Measurements from ENCODE around the gene PRKCH. TPM values are rescaled to one million over a fixed set of nuclear protein-coding genes. Genes with fewer than 3 reads are reported as not detected.

PRKCH gene
- total RNA-seq, 1 donor from 2014 or later: 18.4 TPM

DNA sequence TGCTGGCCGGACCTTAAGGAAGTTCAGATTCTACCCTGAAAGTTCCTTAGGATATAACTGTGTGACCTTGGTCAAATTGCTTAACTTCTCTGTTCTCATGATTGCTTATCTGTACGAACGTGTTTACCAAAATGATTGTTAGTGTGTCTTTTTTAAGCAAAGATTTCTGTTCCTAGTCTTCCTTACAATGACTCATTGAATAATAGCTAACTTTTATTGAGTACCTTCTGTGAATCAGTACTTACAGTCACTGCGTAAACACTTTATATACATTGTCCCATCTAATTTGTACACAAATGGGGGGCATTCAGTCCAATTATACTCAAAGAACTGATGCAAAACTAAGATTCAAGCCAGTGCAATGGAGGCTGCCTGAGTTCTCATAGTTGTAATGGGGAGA lies 36.0 kb upstream of the PRKCH start:
- Histone ChIP-seq H3K27ac (replicated peaks) (no peak overlapping the region), H3K27me3 (ENCODE audit: low read depth) (peaks cover 13% of the 10 kb centered on the region), H3K4me1 (peaks cover 20% of the 10 kb centered on the region), H3K9me3 (replicated peaks) (no peaks in the 10 kb centered on the region), H3K36me3 (no peaks in the 10 kb centered on the region), H3K4me3 (no peak overlapping the region)
- TF ChIP-seq, protein P1, sequence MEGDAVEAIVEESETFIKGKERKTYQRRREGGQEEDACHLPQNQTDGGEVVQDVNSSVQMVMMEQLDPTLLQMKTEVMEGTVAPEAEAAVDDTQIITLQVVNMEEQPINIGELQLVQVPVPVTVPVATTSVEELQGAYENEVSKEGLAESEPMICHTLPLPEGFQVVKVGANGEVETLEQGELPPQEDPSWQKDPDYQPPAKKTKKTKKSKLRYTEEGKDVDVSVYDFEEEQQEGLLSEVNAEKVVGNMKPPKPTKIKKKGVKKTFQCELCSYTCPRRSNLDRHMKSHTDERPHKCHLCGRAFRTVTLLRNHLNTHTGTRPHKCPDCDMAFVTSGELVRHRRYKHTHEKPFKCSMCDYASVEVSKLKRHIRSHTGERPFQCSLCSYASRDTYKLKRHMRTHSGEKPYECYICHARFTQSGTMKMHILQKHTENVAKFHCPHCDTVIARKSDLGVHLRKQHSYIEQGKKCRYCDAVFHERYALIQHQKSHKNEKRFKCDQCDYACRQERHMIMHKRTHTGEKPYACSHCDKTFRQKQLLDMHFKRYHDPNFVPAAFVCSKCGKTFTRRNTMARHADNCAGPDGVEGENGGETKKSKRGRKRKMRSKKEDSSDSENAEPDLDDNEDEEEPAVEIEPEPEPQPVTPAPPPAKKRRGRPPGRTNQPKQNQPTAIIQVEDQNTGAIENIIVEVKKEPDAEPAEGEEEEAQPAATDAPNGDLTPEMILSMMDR (IDR thresholded peaks at IDR 0.05; ENCODE audit: borderline replicate concordance): no peak
- DNase-seq: no peak
- intact Hi-C loops (cut with micrococcal nuclease): no loop called here

- intact Hi-C loops (cut with micrococcal nuclease): no loop called here
- no peaks in the 10 kb centered on the region for H3K36me3 ChIP-seq
- no peak overlapping the region for H3K27ac ChIP-seq (replicated peaks)
- no peak for DNase-seq
- no peak overlapping the region for H3K4me3 ChIP-seq
- TF ChIP-seq, protein P1 (IDR thresholded peaks at IDR 0.05; ENCODE audit: borderline replicate concordance): no peak
- peaks cover 7% of the 10 kb centered on the region for H3K4me1 ChIP-seq
- H3K27me3 ChIP-seq (ENCODE audit: low read depth): no peaks in the 10 kb centered on the region
- no peaks in the 10 kb centered on the region for H3K9me3 ChIP-seq (replicated peaks)
These were observed 34.2 kb upstream of the PRKCH start for GRCh38 chr14:61287196-61287595.

GRCh38 chr14:61288228-61288627 lies 33.2 kb upstream of the PRKCH start:
- intact Hi-C loops (cut with micrococcal nuclease): no loop called here
- TF ChIP-seq, protein P1 (IDR thresholded peaks at IDR 0.05; ENCODE audit: borderline replicate concordance): no peak
- H3K4me1 ChIP-seq: peaks cover 7% of the 10 kb centered on the region
- no peaks in the 10 kb centered on the region for H3K36me3 ChIP-seq
- H3K27ac ChIP-seq (replicated peaks): no peak overlapping the region
- no peaks in the 10 kb centered on the region for H3K27me3 ChIP-seq (ENCODE audit: low read depth)
- DNase-seq: no peak
- H3K4me3 ChIP-seq: no peak overlapping the region
- no peaks in the 10 kb centered on the region for H3K9me3 ChIP-seq (replicated peaks)

GRCh38 chr14:61288720-61289119 lies 32.7 kb upstream of the PRKCH start:
- H3K4me1 ChIP-seq: peaks cover 7% of the 10 kb centered on the region
- TF ChIP-seq, protein P1 (IDR thresholded peaks at IDR 0.05; ENCODE audit: borderline replicate concordance): no peak
- no peak for DNase-seq
- no peaks in the 10 kb centered on the region for H3K36me3 ChIP-seq
- no peak overlapping the region for H3K27ac ChIP-seq (replicated peaks)
- intact Hi-C loops (cut with micrococcal nuclease): no loop called here
- no peaks in the 10 kb centered on the region for H3K9me3 ChIP-seq (replicated peaks)
- H3K27me3 ChIP-seq (ENCODE audit: low read depth): no peaks in the 10 kb centered on the region
- H3K4me3 ChIP-seq: no peak overlapping the region

DNA sequence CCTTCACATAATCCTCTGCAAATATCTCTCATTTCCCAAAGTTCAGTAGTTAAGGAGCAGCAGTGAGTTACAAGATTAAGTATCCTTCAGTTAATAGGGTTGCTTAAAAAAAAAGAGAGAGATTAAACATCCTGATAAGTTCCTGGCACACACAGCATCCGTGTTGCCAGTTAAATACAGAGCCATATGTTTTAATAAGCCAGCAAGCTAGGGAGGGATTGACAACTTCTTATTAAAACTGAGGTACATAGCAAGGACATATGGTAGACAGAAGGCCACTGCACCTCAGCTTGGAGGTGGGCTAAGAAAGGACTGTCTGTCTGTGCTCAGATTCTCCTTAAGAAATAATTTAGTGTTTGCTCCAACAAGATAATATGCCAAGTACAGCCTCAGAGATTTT lies 30.7 kb upstream of the PRKCH start:
- Histone ChIP-seq H3K9me3 (replicated peaks) (no peaks in the 10 kb centered on the region), H3K36me3 (no peaks in the 10 kb centered on the region), H3K4me1 (peaks cover 7% of the 10 kb centered on the region), H3K27ac (replicated peaks) (no peak overlapping the region), H3K27me3 (ENCODE audit: low read depth) (no peaks in the 10 kb centered on the region), H3K4me3 (no peak overlapping the region)
- intact Hi-C loops (cut with micrococcal nuclease): loop anchor here (10.0 kb wide), 1 partner anchor 554 kb away; no protein-coding TSS in a partner anchor
- DNase-seq: no peak
- TF ChIP-seq, protein P1 (IDR thresholded peaks at IDR 0.05; ENCODE audit: borderline replicate concordance): no peak

Data from left ventricle myocardium inferior (tissue), 1 donor.